Testis (tissue), 3 donors: ENCODE measurements around the gene ZXDC. TPM values are rescaled to one million over a fixed set of nuclear protein-coding genes. Genes with fewer than 3 reads are reported as not detected.

Experiments used
- DNase-seq: peaks from one replicate; pipeline ENCODE4 v3.0.0-alpha.2; 2019
- H3K27ac ChIP-seq, 2 donors: fragments of 200-600 bp; sonication (generic); one replicate each; pipeline ENCODE4 v1.5.1; 2019
- H3K27me3 ChIP-seq: fragments of 200-600 bp; sonication (generic); one replicate; pipeline ENCODE4 v1.5.1; 2019
- H3K36me3 ChIP-seq: fragments of 200-600 bp; sonication (generic); one replicate; pipeline ENCODE4 v1.5.1; 2017; ENCODE audit warnings: low read depth; ENCODE audit errors: missing control alignments
- H3K4me1 ChIP-seq: fragments of 200-600 bp; sonication (generic); one replicate; pipeline ENCODE4 v1.5.1; 2019
- H3K4me3 ChIP-seq, 2 donors: fragments of 200-600 bp; sonication (generic); one replicate each; pipeline ENCODE4 v1.5.1; 2017 to 2019
- H3K9me3 ChIP-seq: fragments of 200-600 bp; sonication (generic); one replicate; pipeline ENCODE4 v1.5.1; 2017
- CTCF ChIP-seq, 3 experiments: fragments of 450-650 bp in 2 of 3; fragments of 200-600 bp in 1 of 3; sonication (generic) in 1 of 3; IDR thresholded peaks; one replicate each; pipeline ENCODE4 v1.5.1; 2016 to 2019; ENCODE audit warnings: antibody characterized with exemption in 3 of 3, mild to moderate bottlenecking in 2 of 3, moderate library complexity in 1 of 3
- POLR2A ChIP-seq: fragments of 450-650 bp; IDR thresholded peaks from one replicate; pipeline ENCODE4 v1.6.1; 2017; ENCODE audit warnings: antibody characterized with exemption, mild to moderate bottlenecking, moderate library complexity
- WGBS, 2 donors: methylation state at CpG; one replicate each; pipeline ENCODE4 v1.1.5; 2018; 5-methylcytosine and 5-hydroxymethylcytosine counted together
- intact Hi-C: fragments of 100-400 bp; cut with DNase I; formaldehyde crosslinking; loops from one replicate; pipeline ENCODE4 v1.15.1; 2023; ENCODE audit warnings: low total_unique reads
- polyA plus RNA-seq: library from polyadenylated mRNA; stranded (reverse); fragments of 350-450 nt; fragmentation: Illumina TruSeq; extraction: RNeasy Lipid Tissue Mini Kit (QIAGEN cat#74804); gene quantifications from one replicate; pipeline ENCODE4 v1.2.3, GENCODE V29; 2014; ENCODE audit warnings: low read depth, low replicate concordance; ENCODE audit not compliant: insufficient read depth
- total RNA-seq, 2 donors: library from RNA; depleted of rRNA; stranded (reverse); fragments of >200 nt; gene quantifications; one replicate each; pipeline ENCODE4 v1.2.3, GENCODE V29; 2016

Gene ZXDC
- total and polyA plus RNA-seq, 3 donors from 2014 or later: 25.6 to 80.3 (median 78.9) TPM

GRCh38 chr3:126454437-126455198, 21.1 kb downstream of the ZXDC start:
- 71 to 75% methylated on average over 6 of the region's 6 CpGs for WGBS, 2 donors
- no peak for TF ChIP-seq CTCF (IDR thresholded peaks at IDR 0.05)
- no peak for TF ChIP-seq POLR2A
- no peak for DNase-seq
- Histone ChIP-seq H3K4me1 (no peaks in the 10 kb centered on the region), H3K9me3 (no peaks in the 10 kb centered on the region), H3K36me3 (no peaks in the 10 kb centered on the region), H3K27me3 (no peaks in the 10 kb centered on the region), H3K27ac (no peak overlapping the region), H3K4me3 (no peak overlapping the region)
- intact Hi-C loops: no loop called here

DNA sequence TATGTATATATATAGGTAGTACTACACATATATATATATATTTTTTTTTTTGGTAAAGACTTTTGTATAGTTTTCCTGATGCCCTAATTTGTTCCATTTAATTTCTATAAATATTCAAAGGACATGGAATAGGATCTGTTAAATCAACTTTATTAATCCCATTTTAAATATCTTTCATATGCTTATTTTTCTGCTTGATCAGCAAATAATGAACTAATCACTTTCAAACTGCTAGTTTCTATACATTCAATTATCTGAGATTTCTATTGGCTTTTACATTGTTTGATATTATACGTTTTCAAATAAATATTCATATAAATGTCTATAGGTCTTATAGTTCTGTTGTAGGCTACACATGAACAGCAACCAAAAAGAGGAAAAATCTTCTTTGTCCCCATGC, 21.7 kb downstream of the ZXDC start:
- H3K27me3 ChIP-seq: no peaks in the 10 kb centered on the region
- DNase-seq: no peak
- no peaks in the 10 kb centered on the region for H3K36me3 ChIP-seq
- H3K4me1 ChIP-seq: no peaks in the 10 kb centered on the region
- H3K9me3 ChIP-seq: no peaks in the 10 kb centered on the region
- WGBS, 2 donors: 82 to 87% methylated on average over 1 of the region's 1 CpG
- H3K27ac ChIP-seq: no peak overlapping the region
- no peak overlapping the region for H3K4me3 ChIP-seq
- TF ChIP-seq CTCF (IDR thresholded peaks at IDR 0.05) (no peak), POLR2A (no peak)
- intact Hi-C loops: no loop called here

GRCh38 chr3:126452213-126452612, 23.5 kb downstream of the ZXDC start:
- intact Hi-C loops: no loop called here
- H3K27ac ChIP-seq: no peak overlapping the region
- TF ChIP-seq CTCF (IDR thresholded peaks at IDR 0.05) (no peak), POLR2A (no peak)
- WGBS, 2 donors: 87 to 93% methylated on average over 9 of the region's 9 CpGs
- H3K4me1 ChIP-seq: no peaks in the 10 kb centered on the region
- no peak overlapping the region for H3K4me3 ChIP-seq
- no peaks in the 10 kb centered on the region for H3K27me3 ChIP-seq
- H3K9me3 ChIP-seq: no peaks in the 10 kb centered on the region
- no peaks in the 10 kb centered on the region for H3K36me3 ChIP-seq
- peak; percentile 7 for DNase-seq

GRCh38 chr3:126451511-126451910, 24.2 kb downstream of the ZXDC start:
- Histone ChIP-seq H3K9me3 (no peaks in the 10 kb centered on the region), H3K27me3 (no peaks in the 10 kb centered on the region), H3K4me1 (no peaks in the 10 kb centered on the region), H3K4me3 (no peak overlapping the region), H3K27ac (no peak overlapping the region), H3K36me3 (no peaks in the 10 kb centered on the region)
- intact Hi-C loops: no loop called here
- DNase-seq: peak; percentile 14
- 55 to 67% methylated on average over 12 of the region's 12 CpGs for WGBS, 2 donors
- TF ChIP-seq CTCF (IDR thresholded peaks at IDR 0.05) (no peak), POLR2A (no peak)

GRCh38 chr3:126450744-126451143, 24.9 kb downstream of the ZXDC start:
- H3K27me3 ChIP-seq: no peaks in the 10 kb centered on the region
- peak; percentile 3 for DNase-seq
- no peaks in the 10 kb centered on the region for H3K9me3 ChIP-seq
- WGBS, 2 donors: 87 to 92% methylated on average over 3 of the region's 3 CpGs
- intact Hi-C loops: no loop called here
- H3K36me3 ChIP-seq: no peaks in the 10 kb centered on the region
- H3K4me3 ChIP-seq: no peak overlapping the region
- no peak overlapping the region for H3K27ac ChIP-seq
- no peaks in the 10 kb centered on the region for H3K4me1 ChIP-seq
- TF ChIP-seq POLR2A (no peak), CTCF (IDR thresholded peaks at IDR 0.05) (no peak)
